HepG2 (cell line): ENCODE results near the gene LARP1. TPM values are rescaled to one million over a fixed set of nuclear protein-coding genes. Genes with fewer than 3 reads are reported as not detected.

Experiments used
- ETS1 ChIP-seq: sonication (generic); formaldehyde crosslinking; IDR thresholded peaks from 2 replicates; pipeline ENCODE4 v1.4.0; 2020; ENCODE audit warnings: missing genetic modification reagents
- GFI1 ChIP-seq: sonication (generic); formaldehyde crosslinking; IDR thresholded peaks from 2 replicates; pipeline ENCODE4 v1.5.0; 2020; ENCODE audit warnings: missing genetic modification reagents, mild to moderate bottlenecking, borderline replicate concordance
- HMG20B ChIP-seq: conservative IDR thresholded peaks from 2 replicates; pipeline ENCODE4 v1.6.1; 2016; ENCODE audit warnings: missing genetic modification reagents, missing compliant biosample characterization
- HMGXB4 ChIP-seq, 2 experiments: sonication (generic) in 1 of 2; formaldehyde crosslinking in 1 of 2; IDR thresholded peaks; 2 replicates each; pipeline versions ENCODE4 v1.4.0 to v1.6.1; 2018 to 2020; ENCODE audit warnings: missing genetic modification reagents in 2 of 2, borderline replicate concordance in 1 of 2, low read depth in 1 of 2, mild to moderate bottlenecking in 1 of 2, missing biosample characterization in 1 of 2
- HNRNPL ChIP-seq: fragments of 200-400 bp; formaldehyde crosslinking; IDR thresholded peaks from 2 replicates; pipeline ENCODE4 v1.6.1; 2017; ENCODE audit warnings: mild to moderate bottlenecking, low read depth, low read length
- HNRNPLL ChIP-seq: fragments of 200-400 bp; formaldehyde crosslinking; IDR thresholded peaks from 2 replicates; pipeline ENCODE4 v1.6.1; 2017; ENCODE audit warnings: mild to moderate bottlenecking, low read depth, low read length; ENCODE audit not compliant: poor library complexity, severe bottlenecking
- PHF5A ChIP-seq: IDR thresholded peaks from one replicate; pipeline ENCODE4 v1.6.1; 2018; ENCODE audit warnings: low read depth, missing genetic modification reagents; ENCODE audit not compliant: unreplicated experiment
- PHF8 ChIP-seq: sonication (generic); formaldehyde crosslinking; IDR thresholded peaks from 2 replicates; pipeline ENCODE4 v1.5.0; 2020; ENCODE audit warnings: missing genetic modification reagents
- RCOR2 ChIP-seq: IDR thresholded peaks from 2 replicates; pipeline ENCODE4 v1.6.1; 2016; ENCODE audit warnings: missing biosample characterization, missing genetic modification reagents
- REPIN1 ChIP-seq: sonication (generic); formaldehyde crosslinking; IDR thresholded peaks from 2 replicates; pipeline ENCODE4 v1.8.0; 2022; ENCODE audit warnings: missing genetic modification reagents, low read depth, mild to moderate bottlenecking, borderline replicate concordance
- STAT5B ChIP-seq: sonication (generic); formaldehyde crosslinking; IDR thresholded peaks from 2 replicates; pipeline ENCODE4 v1.4.0; 2020; ENCODE audit warnings: missing genetic modification reagents
- ZFP91 ChIP-seq: sonication (generic); formaldehyde crosslinking; IDR thresholded peaks from 2 replicates; pipeline ENCODE4 v1.9.0; 2022; ENCODE audit warnings: missing genetic modification reagents, mild to moderate bottlenecking, borderline replicate concordance
- ZNF18 ChIP-seq: sonication (generic); formaldehyde crosslinking; IDR thresholded peaks from 2 replicates; pipeline ENCODE4 v1.8.0; 2022; ENCODE audit warnings: mild to moderate bottlenecking, missing genetic modification reagents; ENCODE audit not compliant: insufficient replicate concordance
- ZNF256 ChIP-seq: sonication (generic); formaldehyde crosslinking; conservative IDR thresholded peaks from 2 replicates; pipeline ENCODE4 v1.4.0; 2020; ENCODE audit warnings: missing genetic modification reagents
- ZNF260 ChIP-seq: sonication (generic); formaldehyde crosslinking; IDR thresholded peaks from 2 replicates; pipeline ENCODE4 v1.4.0; 2020; ENCODE audit warnings: missing genetic modification reagents, low read depth, mild to moderate bottlenecking, borderline replicate concordance
- ZNF275 ChIP-seq: sonication (generic); formaldehyde crosslinking; IDR thresholded peaks from 2 replicates; pipeline ENCODE4 v1.8.0; 2022; ENCODE audit warnings: missing genetic modification reagents, mild to moderate bottlenecking, inconsistent platforms, borderline replicate concordance
- ZNF704 ChIP-seq: sonication (generic); formaldehyde crosslinking; IDR thresholded peaks from 2 replicates; pipeline ENCODE4 v1.8.1; 2023; ENCODE audit warnings: mild to moderate bottlenecking, inconsistent platforms, moderate library complexity, missing genetic modification reagents, borderline replicate concordance
- polyA plus RNA-seq, 8 experiments: library from polyadenylated mRNA; depleted of rRNA in 3 of 8; stranded (reverse) in 7 of 8; unstranded in 1 of 8; fragments of >200 nt; fragmentation: Illumina TruSeq in 4 of 8; extraction: Trizol in 4 of 8; gene quantifications; 2 replicates each; pipeline versions ENCODE4 v1.2.1 to v1.2.3, GENCODE V29; 2011 to 2016; ENCODE audit warnings: low read depth in 4 of 8, missing spikeins in 1 of 8, mixed read lengths in 1 of 8; ENCODE audit not compliant: insufficient read depth in 1 of 8
- total RNA-seq, 5 experiments: library from RNA; depleted of rRNA; stranded (reverse); fragments of >200 nt; fragmentation: Illumina TruSeq; extraction: Trizol; gene quantifications; 2 replicates each; pipeline ENCODE4 v1.2.3, GENCODE V29; 2016; ENCODE audit warnings: low read depth in 1 of 5

LARP1 gene
- total and polyA plus RNA-seq, 2 of the 13 experiments (the other 11 are each of a cell fraction or from before 2014, with no cell fraction given) = 45.2 to 61.4 TPM

GRCh38 chr5:154858297-154858971, 103.3 kb downstream of the LARP1 start, which contains the start of gene CNOT8 (continued):
- TF ChIP-seq HMGXB4 (CRISPR knock-in tag; IDR thresholded peaks at IDR 0.05; ENCODE audit: borderline replicate concordance in 1 of 2, low read depth in 1 of 2) (peak in 1 of 2 experiments; percentile 89; a peak in 2 of 4 replicates), ZNF18 (CRISPR knock-in tag) (no peak), STAT5B (CRISPR knock-in tag) (no peak), ZNF260 (CRISPR knock-in tag) (no peak), ZNF275 (no peak), ETS1 (CRISPR knock-in tag) (no peak; the same call in 1 of the 2 replicates), ZNF256 (no peak; the same call in 1 of the 2 replicates), PHF8 (CRISPR knock-in tag) (peak; percentile 79), ZFP91 (peak; percentile 58), ZNF704 (CRISPR knock-in tag) (no peak), HMG20B (CRISPR knock-in tag) (no peak), HNRNPLL (peak; percentile 80), REPIN1 (CRISPR knock-in tag) (peak; percentile 68; the same call in 1 of the 2 replicates), RCOR2 (0 out of 2 replicates have a peak, but pooled peaks have one; percentile 30), HNRNPL (no peak), PHF5A (CRISPR knock-in tag) (no peak), GFI1 (CRISPR knock-in tag) (no peak)
